ENCODE data around the gene CTNND2. TPM values are rescaled to one million over a fixed set of nuclear protein-coding genes. Genes with fewer than 3 reads are reported as not detected.
A peak's percentile ranks its signal among the peaks of the same experiment; 100 is the strongest.

Gene CTNND2
- total and polyA plus RNA-seq, 9 of the 15 experiments (the other 6 are each of a cell fraction or from before 2014, with no cell fraction given), result 0.03 to 0.35 TPM; not detected in 7

- TF ChIP-seq NFE2 (IDR thresholded peaks at IDR 0.05; ENCODE audit: low read depth), result no peak
- TF ChIP-seq ATF4 (CRISPR knock-in tag; IDR thresholded peaks at IDR 0.05), result no peak
- no peaks in the 10 kb centered on the region for H3K4me1 ChIP-seq (replicated peaks in 1 of 2; ENCODE audit: control insufficient read depth in 2 of 2, insufficient read depth in 2 of 2, low read length in 2 of 2)
- no peaks in the 10 kb centered on the region for H3K9me3 ChIP-seq (replicated peaks; ENCODE audit: control insufficient read depth, insufficient read depth, low read depth, low read length)
- no peaks in the 10 kb centered on the region for H3K27me3 ChIP-seq (ENCODE audit: control insufficient read depth in 2 of 2, insufficient read depth in 2 of 2, low read length in 2 of 2)
- H3K9ac ChIP-seq (ENCODE audit: insufficient read depth in 1 of 2, low read depth in 2 of 2, low read length in 2 of 2), result no peak overlapping the region
- ChIA-PET POLR2A (no interaction called here), CTCF (ENCODE audit: low intra/inter-chr PET ratio) (interaction anchor here (0.7 kb wide), 1 partner anchor 26 kb away, joined by 4 read pairs; no protein-coding TSS in a partner anchor)
- no peak overlapping the region for H2AFZ ChIP-seq (ENCODE audit: low read depth, low read length)
- in situ Hi-C loops (cut with MboI) (no loop called here), intact Hi-C loops (cut with micrococcal nuclease) (no loop called here)
- no peak overlapping the region for H3K4me3 ChIP-seq
- DNase-seq (ENCODE audit: extremely low read depth in 1 of 4, low spot score in 3 of 4), result no peak
- FAIRE-seq, result no peak
- no peak for ATAC-seq
- H3K79me2 ChIP-seq (ENCODE audit: control insufficient read depth, insufficient read depth, low read length), result no peaks in the 10 kb centered on the region
- H3K9me1 ChIP-seq (ENCODE audit: control insufficient read depth, insufficient read depth, low read length), result no peaks in the 10 kb centered on the region
- no peaks in the 10 kb centered on the region for H4K20me1 ChIP-seq (replicated peaks; ENCODE audit: control insufficient read depth, insufficient read depth, low read length)
- no peaks in the 10 kb centered on the region for H3K36me3 ChIP-seq (ENCODE audit: control insufficient read depth, insufficient read depth, low read length)
- WGBS (ENCODE audit: insufficient coverage, low coverage, missing lambda C conversion rate), result 0% methylated on average over 1 of the region's 1 CpG
- BruUV-seq (replicated peaks), result no TSS peak
- no peak overlapping the region for H3K4me2 ChIP-seq (ENCODE audit: insufficient read depth, low read length)
- no peak overlapping the region for H3K27ac ChIP-seq (ENCODE audit: extremely low read depth, low read depth, low read length)
Measured at GRCh38 chr5:11432116-11432515, 472.1 kb downstream of the CTNND2 start.

GRCh38 chr5:11429254-11429653 lies 475.0 kb downstream of the CTNND2 start:
- in situ Hi-C loops (cut with MboI), result no loop called here
- 2% methylated on average over 7 of the region's 7 CpGs for WGBS (ENCODE audit: insufficient coverage, low coverage, missing lambda C conversion rate)
- no peaks in the 10 kb centered on the region for H3K4me1 ChIP-seq (replicated peaks in 1 of 2; ENCODE audit: control insufficient read depth in 2 of 2, insufficient read depth in 2 of 2, low read length in 2 of 2)
- H4K20me1 ChIP-seq (replicated peaks; ENCODE audit: control insufficient read depth, insufficient read depth, low read length), result no peaks in the 10 kb centered on the region
- H3K9ac ChIP-seq (ENCODE audit: insufficient read depth in 1 of 2, low read depth in 2 of 2, low read length in 2 of 2), result no peak overlapping the region
- H3K27ac ChIP-seq (ENCODE audit: extremely low read depth, low read depth, low read length), result no peak overlapping the region
- peak; percentile 19 for FAIRE-seq
- H3K9me1 ChIP-seq (ENCODE audit: control insufficient read depth, insufficient read depth, low read length), result no peaks in the 10 kb centered on the region
- no peaks in the 10 kb centered on the region for H3K27me3 ChIP-seq (ENCODE audit: control insufficient read depth in 2 of 2, insufficient read depth in 2 of 2, low read length in 2 of 2)
- H3K9me3 ChIP-seq (replicated peaks; ENCODE audit: control insufficient read depth, insufficient read depth, low read depth, low read length), result no peaks in the 10 kb centered on the region
- ChIA-PET CTCF (ENCODE audit: low intra/inter-chr PET ratio) (no interaction called here), POLR2A (no interaction called here)
- H2AFZ ChIP-seq (ENCODE audit: low read depth, low read length), result no peak overlapping the region
- no peaks in the 10 kb centered on the region for H3K79me2 ChIP-seq (ENCODE audit: control insufficient read depth, insufficient read depth, low read length)
- intact Hi-C loops (cut with micrococcal nuclease), result no loop called here
- no peak for ATAC-seq
- H3K4me2 ChIP-seq (ENCODE audit: insufficient read depth, low read length), result no peak overlapping the region
- no peak overlapping the region for H3K4me3 ChIP-seq
- no peaks in the 10 kb centered on the region for H3K36me3 ChIP-seq (ENCODE audit: control insufficient read depth, insufficient read depth, low read length)
- BruUV-seq (replicated peaks), result no TSS peak
- no peak for DNase-seq (ENCODE audit: extremely low read depth in 1 of 4, low spot score in 3 of 4)
- TF ChIP-seq SREBF2 (CRISPR knock-in tag; IDR thresholded peaks at IDR 0.05), result no peak
- no peak for TF ChIP-seq TSC22D4 (tag; IDR thresholded peaks at IDR 0.05)
- TF ChIP-seq ID3 (CRISPR knock-in tag; IDR thresholded peaks at IDR 0.05), result no peak
- TF ChIP-seq ID3 (tag; IDR thresholded peaks at IDR 0.05), result no peak
- TF ChIP-seq ZFP30 (CRISPR knock-in tag; IDR thresholded peaks at IDR 0.05; ENCODE audit: borderline replicate concordance), result no peak
- TF ChIP-seq SAFB2 (IDR thresholded peaks at IDR 0.05; ENCODE audit: borderline replicate concordance, low read depth, low read length, severe bottlenecking), result no peak
- no peak for TF ChIP-seq ZFX (CRISPR knock-in tag; IDR thresholded peaks at IDR 0.05)
- no peak for TF ChIP-seq RBM22 (IDR thresholded peaks at IDR 0.05; ENCODE audit: low read depth, low read length, poor library complexity, severe bottlenecking)
- no peak for TF ChIP-seq PREB (CRISPR knock-in tag; IDR thresholded peaks at IDR 0.05)
- no peak for TF ChIP-seq BHLHE40 (IDR thresholded peaks at IDR 0.05; ENCODE audit: low read length)
- no peak for TF ChIP-seq ATF1 (CRISPR knock-in tag; IDR thresholded peaks at IDR 0.05)
- no peak for TF ChIP-seq ATF1 (tag; IDR thresholded peaks at IDR 0.05)
- TF ChIP-seq NFE2 (IDR thresholded peaks at IDR 0.05; ENCODE audit: low read depth), result no peak
- TF ChIP-seq TBP (optimal IDR thresholded peaks at IDR 0.05; ENCODE audit: low read depth, low read length), result no peak
- TF ChIP-seq SMAD2 (IDR thresholded peaks at IDR 0.05; ENCODE audit: low read depth, low read length), result no peak
- no peak for TF ChIP-seq TCF7L2 (IDR thresholded peaks at IDR 0.05; ENCODE audit: low read depth, low read length)

Measured in K562 (cell line).